CD4-positive, alpha-beta T cell treated with Interferon gamma for 1 hour (primary cell): Measurements from ENCODE around the gene AIG1.
"Not testable (repeated sequence)": the region's sequence is repeated elsewhere in the genome, so short reads cannot be mapped to it uniquely, and the experiment has no call there.

ENCODE experiments used
- DNase-seq: peaks from one replicate; pipeline ENCODE4 v3.0.0-alpha.2; 2020

The AIG1 gene

GRCh38 chr6:143059663-143060353, 881 bp upstream of the AIG1 start:
- no peak for DNase-seq

GRCh38 chr6:143060354-143060805, 309 bp upstream of the AIG1 start:
- peak; percentile 86 for DNase-seq

GRCh38 chr6:143061597-143062385, 1.1 kb downstream of the AIG1 start:
- no peak for DNase-seq

- DNase-seq: no peak
Measured at GRCh38 chr6:143062551-143062950, 1.9 kb downstream of the AIG1 start.

GRCh38 chr6:143063631-143064030, 2.9 kb downstream of the AIG1 start:
- no peak for DNase-seq

- DNase-seq: no peak
Measured at GRCh38 chr6:143064271-143064670, 3.6 kb downstream of the AIG1 start.

- DNase-seq: no peak
Measured at GRCh38 chr6:143064951-143065683, 4.4 kb downstream of the AIG1 start.

GRCh38 chr6:143068001-143068400, 7.3 kb downstream of the AIG1 start:
- no peak for DNase-seq

GRCh38 chr6:143074101-143074500, 13.4 kb downstream of the AIG1 start:
- no peak for DNase-seq

- no peak for DNase-seq
Measured at GRCh38 chr6:143074670-143075318, 14.1 kb downstream of the AIG1 start.

- DNase-seq: no peak
Measured at GRCh38 chr6:143078468-143079324, 18.0 kb downstream of the AIG1 start.

GRCh38 chr6:143079325-143079640, 18.6 kb downstream of the AIG1 start:
- no peak for DNase-seq

- DNase-seq: not testable (repeated sequence)
Measured at GRCh38 chr6:143082274-143082673, 21.6 kb downstream of the AIG1 start.

- not testable (repeated sequence) for DNase-seq
Measured at GRCh38 chr6:143084019-143084418, 23.3 kb downstream of the AIG1 start.

GRCh38 chr6:143087335-143087734, 26.6 kb downstream of the AIG1 start:
- DNase-seq: not testable (repeated sequence)

GRCh38 chr6:143087856-143088255, 27.2 kb downstream of the AIG1 start:
- DNase-seq: no peak

- no peak for DNase-seq
Measured at GRCh38 chr6:143090314-143091044, 29.8 kb downstream of the AIG1 start.

GRCh38 chr6:143092768-143093167, 32.1 kb downstream of the AIG1 start:
- no peak for DNase-seq

- DNase-seq: no peak
Measured at GRCh38 chr6:143093290-143093689, 32.6 kb downstream of the AIG1 start.

- DNase-seq: no peak
Measured at GRCh38 chr6:143096403-143096802, 35.7 kb downstream of the AIG1 start.

- DNase-seq: no peak
Measured at GRCh38 chr6:143097224-143097795, 36.6 kb downstream of the AIG1 start.
